ENCODE measurements around the gene ENGASE.

Gene ENGASE

GRCh38 chr17:79041041-79041570 is 33.5 kb upstream of the ENGASE start:
- no peak for DNase-seq

DNA sequence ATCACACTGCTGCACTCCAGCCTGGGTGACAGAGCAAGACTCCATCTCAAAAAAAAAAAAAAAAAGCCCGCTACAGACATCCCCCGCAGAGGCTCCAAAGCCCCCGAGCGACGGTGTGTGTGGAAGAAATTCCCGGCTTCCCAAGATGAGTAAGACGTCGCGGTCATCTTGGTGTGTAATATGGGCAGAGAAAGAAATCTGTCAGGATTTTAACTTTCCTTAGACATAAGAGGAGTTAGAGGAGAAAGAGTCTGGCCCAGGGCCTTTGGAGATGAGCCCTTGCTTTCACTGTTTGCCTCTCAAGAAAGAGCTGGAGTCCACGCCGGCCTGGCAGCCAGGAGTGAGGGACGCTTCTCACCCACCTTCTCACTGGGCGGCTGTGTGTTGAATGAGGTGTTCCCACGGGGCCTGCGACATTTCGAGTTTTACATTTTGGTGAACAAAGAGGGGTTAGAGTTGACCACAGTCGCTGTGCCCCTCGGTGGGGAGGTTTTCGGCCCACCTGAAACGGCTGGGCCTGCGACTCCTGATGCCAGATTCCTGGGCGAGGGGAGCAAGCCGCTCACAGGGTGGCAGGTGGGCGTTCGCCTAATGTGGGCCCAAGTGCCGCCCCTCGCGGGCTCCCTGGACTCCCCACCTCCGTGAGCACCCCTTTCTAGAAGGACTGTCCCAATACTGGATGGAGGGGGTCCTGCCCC is 32.8 kb upstream of the ENGASE start:
- DNase-seq, result no peak

DNA sequence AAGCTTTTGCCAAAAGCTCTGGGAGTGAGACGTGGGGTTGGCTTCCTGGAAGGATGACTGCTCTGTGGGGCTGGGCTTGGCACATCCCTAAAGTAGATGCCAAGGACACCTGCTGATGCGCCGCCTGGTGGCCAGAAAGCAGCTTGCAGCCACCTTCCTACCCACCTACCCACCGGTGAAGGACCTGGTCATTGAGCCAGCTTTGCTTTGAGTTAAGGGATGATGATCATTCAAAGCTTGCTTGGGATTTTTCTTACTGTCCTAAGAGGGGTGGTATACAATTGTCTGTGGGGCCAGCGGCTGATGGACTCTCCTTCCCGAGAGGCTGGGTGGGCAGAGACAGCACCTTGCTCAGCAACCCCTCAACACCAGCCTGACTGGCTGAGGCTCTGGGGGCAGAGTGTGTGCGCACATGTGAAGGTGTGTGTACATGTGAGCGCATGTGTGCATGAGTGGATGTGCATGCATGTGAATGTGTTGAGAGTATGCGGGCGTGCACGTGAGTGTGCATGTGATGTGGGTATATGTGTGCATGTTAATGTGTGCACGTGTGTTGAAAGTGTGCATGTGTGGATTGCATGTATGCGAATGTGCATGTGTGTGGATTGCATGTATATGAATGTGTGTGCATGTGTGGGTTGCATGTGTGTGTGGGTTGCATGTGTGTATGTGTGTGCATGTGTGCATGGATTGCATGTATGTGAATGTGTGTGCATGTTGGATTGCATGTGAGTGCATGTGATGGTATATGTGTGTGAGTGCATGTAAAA is 32.0 kb upstream of the ENGASE start:
- peak; percentile 66 for DNase-seq

DNA sequence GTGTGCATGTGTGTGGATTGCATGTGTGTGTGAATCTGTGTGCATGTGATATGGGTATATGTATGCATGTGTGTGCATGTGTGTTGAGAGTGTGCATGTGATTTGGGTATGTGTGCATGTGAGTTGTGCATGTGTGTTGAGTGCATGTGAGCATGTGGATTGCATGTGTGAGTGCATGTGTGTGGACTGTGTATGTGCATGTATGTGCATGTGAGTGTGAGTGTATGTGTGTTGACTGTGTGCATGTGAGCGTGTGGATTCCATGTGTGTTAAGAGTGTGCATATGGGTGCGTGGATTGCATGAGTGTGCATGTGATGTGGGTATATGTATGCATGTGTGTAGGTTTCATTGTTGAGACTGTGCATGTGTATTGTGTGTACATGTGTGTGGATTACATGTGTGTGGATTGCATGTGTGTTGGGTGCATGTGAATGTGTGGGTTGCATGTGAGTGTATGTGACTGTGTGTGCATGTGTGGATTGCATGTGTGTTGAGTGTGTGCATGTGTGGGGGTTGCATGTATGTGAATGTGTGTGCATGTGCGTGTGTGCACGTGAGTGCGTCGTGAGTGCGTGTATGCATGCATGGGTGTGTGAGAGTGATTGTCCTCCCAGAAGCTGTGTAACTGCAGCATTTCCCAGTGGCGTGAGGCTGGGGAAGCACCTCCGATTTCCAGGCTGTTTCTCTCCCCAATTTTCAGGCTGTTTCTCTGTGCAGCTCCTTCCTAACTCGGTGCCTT is 31.3 kb upstream of the ENGASE start:
- no peak for DNase-seq

GRCh38 chr17:79043931-79044320 is 30.7 kb upstream of the ENGASE start:
- DNase-seq, result no peak

- DNase-seq, result no peak
These were observed 30.2 kb upstream of the ENGASE start for GRCh38 chr17:79044462-79044861.

GRCh38 chr17:79045001-79045729 is 29.5 kb upstream of the ENGASE start:
- no peak for DNase-seq

GRCh38 chr17:79045842-79046196 is 28.8 kb upstream of the ENGASE start:
- DNase-seq, result peak; percentile 69

DNA sequence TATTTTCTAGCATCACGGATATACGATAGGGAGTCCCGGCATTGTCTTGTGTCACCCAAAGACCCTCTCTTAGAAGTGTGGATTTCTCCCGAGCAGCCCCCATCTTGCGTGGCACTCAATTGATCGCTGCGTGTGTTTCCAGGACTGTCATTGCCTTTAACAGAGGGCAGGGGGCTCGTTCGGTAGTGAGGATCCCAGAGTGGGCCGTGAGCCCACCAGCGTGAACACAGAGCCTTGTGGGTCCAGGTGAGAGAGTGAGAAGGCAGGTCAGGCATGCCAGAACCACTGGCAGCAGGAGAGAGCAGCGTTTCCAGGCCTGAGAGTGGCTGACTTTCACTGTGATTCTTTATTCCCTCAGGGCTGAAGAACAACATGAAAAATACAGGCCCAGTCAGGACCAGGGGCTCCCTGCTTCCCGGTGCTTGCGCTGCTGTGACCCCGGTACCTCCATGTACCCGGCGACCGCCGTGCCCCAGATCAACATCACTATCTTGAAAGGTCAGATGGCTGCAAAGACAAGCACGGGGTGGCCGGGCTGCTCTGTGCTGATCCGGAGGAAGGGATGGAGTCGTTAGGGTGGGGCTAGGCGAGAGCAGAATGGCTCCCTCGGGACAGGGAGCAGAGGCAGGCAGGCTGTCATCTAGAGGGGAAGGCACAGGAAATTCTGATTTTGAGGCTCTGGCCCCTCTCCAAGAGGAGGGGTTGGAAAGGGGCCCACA is 28.3 kb upstream of the ENGASE start:
- no peak for DNase-seq

DNA sequence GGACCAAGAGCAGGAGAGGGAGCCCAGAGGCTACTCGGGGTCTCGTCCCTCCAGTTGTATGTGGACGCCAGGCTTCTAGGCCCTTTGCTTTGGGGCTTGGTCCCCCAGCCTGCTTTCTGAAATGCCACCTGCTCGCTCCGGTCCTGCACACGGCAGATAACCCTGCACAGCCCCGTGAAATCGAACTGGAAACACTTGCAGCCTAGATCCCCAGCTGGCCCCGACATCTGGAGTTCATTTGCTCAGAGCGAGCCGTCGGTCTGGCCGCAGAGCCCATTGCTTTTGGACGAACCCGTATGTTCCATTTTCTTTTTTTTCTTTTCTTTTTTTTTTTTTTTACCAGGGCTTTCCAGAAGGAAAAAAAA is 27.7 kb upstream of the ENGASE start:
- no peak for DNase-seq

DNA sequence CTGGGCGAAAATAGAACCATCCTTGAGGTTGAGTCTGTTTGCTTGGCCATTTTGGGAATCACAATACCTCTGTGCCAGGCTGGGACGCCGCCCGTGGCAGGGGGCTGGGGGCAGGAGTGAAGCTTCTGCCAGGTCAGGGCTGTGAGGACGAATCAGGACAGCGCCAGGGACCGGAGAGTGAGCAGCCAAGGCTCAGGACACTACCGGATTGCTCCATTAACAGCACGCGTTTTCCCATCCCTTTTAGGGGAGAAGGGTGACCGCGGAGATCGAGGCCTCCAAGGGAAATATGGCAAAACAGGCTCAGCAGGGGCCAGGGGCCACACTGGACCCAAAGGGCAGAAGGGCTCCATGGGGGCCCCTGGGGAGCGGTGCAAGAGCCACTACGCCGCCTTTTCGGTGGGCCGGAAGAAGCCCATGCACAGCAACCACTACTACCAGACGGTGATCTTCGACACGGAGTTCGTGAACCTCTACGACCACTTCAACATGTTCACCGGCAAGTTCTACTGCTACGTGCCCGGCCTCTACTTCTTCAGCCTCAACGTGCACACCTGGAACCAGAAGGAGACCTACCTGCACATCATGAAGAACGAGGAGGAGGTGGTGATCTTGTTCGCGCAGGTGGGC is 27.2 kb upstream of the ENGASE start:
- DNase-seq, result no peak

DNA sequence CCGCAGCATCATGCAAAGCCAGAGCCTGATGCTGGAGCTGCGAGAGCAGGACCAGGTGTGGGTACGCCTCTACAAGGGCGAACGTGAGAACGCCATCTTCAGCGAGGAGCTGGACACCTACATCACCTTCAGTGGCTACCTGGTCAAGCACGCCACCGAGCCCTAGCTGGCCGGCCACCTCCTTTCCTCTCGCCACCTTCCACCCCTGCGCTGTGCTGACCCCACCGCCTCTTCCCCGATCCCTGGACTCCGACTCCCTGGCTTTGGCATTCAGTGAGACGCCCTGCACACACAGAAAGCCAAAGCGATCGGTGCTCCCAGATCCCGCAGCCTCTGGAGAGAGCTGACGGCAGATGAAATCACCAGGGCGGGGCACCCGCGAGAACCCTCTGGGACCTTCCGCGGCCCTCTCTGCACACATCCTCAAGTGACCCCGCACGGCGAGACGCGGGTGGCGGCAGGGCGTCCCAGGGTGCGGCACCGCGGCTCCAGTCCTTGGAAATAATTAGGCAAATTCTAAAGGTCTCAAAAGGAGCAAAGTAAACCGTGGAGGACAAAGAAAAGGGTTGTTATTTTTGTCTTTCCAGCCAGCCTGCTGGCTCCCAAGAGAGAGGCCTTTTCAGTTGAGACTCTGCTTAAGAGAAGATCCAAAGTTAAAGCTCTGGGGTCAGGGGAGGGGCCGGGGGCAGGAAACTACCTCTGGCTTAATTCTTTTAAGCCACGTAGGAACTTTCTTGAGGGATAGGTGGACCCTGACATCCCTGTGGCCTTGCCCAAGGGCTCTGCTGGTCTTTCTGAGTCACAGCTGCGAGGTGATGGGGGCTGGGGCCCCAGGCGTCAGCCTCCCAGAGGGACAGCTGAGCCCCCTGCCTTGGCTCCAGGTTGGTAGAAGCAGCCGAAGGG is 26.4 kb upstream of the ENGASE start:
- DNase-seq, result no peak

- no peak for DNase-seq
These were observed 25.5 kb upstream of the ENGASE start for GRCh38 chr17:79048826-79049755.

DNA sequence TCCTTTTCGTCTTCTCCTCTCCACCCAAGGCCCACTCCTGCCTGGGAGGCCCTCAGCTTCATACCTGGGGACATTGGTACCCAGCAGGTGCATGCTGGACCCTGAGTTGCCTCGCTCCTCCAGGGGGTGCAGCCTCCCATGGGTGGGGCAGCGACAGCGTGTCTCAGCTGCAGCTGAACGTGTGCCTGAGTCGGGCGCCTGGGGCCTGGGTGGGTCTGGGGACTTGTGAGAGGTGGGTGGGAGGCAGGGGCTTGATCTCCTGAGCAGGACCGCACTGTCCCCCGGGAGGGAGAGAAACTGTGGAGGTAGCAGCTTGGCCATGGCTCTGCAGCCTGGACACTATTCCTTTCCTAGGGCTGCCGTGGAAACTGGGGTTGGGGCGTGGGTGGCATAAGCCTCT is 24.8 kb upstream of the ENGASE start:
- no peak for DNase-seq

GRCh38 chr17:79050551-79050950 is 24.1 kb upstream of the ENGASE start:
- DNase-seq, result no peak

- DNase-seq, result no peak
These were observed 23.3 kb upstream of the ENGASE start for GRCh38 chr17:79051306-79051705.

DNA sequence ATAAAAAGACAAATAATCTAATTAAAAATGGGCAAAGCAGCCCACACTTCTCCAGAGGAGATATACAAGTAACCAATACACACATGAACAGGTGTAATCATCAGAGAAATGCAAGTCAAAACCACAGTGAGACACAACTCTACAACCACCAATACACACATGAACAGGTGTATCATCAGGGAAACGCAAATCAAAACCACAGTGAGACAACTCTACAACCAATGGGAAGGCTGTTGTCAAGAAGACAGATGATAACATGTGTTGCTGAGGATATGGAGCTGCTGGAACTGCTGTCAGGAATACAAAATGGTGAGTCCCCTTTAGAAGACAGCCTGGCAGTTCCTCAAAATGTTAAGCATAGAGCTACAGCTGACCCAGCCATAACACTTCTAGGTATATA is 22.5 kb upstream of the ENGASE start:
- no peak for DNase-seq

DNA sequence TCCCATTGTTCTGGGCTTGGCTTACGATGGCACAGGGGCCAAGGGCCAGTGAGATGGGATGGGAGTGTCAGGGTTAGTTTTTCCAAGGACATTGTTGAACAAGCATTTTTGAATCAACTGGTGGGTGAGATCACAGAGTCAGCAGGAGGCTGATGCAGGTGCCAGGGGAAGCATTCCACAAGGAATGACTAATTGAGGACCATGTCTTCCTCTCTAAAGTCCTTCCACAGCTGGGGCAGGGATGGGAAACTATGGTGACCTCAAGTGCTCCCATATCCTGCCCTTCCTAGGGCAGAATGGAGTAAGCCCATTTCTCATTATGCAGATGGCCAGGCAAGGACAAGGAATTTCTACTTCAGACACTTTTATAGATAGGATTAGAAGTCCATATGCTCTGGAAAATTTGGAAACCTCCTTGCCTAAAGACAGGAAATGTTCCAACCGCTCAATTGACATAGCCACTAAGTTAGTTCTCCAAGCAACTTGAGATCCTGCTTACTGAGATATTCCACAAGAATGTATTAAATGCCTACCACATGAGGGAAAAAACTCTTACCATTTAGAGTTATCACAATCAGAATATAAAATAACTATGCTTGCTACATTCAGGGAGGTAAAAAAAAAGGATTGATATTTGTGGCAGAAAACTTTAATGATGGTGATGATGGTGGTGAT is 21.2 kb upstream of the ENGASE start:
- no peak for DNase-seq

Measured in T1000 (cell line).